NCI-H460 (cell line): ENCODE results near the gene ETV1. TPM values are rescaled to one million over a fixed set of nuclear protein-coding genes. Genes with fewer than 3 reads are reported as not detected.
A peak's percentile ranks its signal among the peaks of the same experiment; 100 is the strongest.

Experiments
- DNase-seq: peaks from one replicate; pipeline ENCODE4 v3.0.0-alpha.2; 2016; ENCODE audit warnings: low read depth; ENCODE audit errors: extremely low read depth
- polyA plus RNA-seq: library from polyadenylated mRNA; depleted of rRNA; stranded (reverse); fragments of >200 nt; gene quantifications from 2 replicates; pipeline ENCODE4 v1.2.3, GENCODE V29; 2014; cell fraction: nucleus; rRNA removed
- total RNA-seq: library from RNA; depleted of rRNA; stranded (reverse); fragments of >200 nt; shearing (Covaris generic); gene quantifications from 2 replicates; pipeline ENCODE4 v1.2.3, GENCODE V29; 2014; rRNA removed

The ETV1 gene
- 68.8 and 81.6 TPM in 2 replicates for total RNA-seq
- polyA plus RNA-seq, result 17.4 and 33.0 TPM in 2 replicates

DNA sequence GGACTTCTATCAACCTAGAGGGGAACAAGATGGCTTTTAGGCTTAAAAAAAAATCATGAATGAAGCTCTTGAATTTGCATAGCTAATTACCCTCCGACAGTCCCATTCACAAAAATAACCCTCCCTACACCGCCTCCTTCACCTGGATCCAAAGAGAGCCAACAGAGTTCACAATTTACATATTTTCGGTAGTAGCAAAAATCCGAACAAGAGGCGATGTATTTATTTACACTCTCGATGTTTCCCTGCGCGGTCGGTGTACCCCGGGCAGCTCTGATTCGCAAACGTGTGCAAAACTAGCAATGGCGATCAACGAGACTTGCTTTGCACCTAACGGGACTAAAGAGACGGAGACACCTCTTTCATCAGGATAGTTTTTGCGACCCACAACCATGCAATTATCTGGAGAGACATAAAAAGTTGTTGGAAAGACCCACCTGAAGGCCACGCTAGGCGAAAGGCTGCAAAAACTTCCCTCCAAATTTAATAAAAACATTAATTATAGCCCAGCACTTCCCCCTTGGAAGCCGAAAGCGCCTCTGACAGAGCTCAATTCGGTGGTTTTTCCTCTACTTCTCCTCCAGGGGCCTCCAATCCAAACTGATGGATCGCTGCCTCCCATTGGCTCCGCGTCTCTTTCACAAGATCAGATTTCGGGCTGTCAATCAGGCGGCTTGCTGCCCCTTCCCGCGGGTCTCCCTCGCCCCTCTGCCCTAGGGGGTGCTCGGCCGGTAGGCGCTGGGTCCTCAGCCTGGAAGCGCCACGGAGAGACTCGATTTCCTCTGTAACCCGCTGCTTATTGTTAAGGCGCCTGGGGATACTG, at the start of gene ETV1:
Gene ETV1 (minus strand): TSS at position 541 of the 823 bp plus-strand sequence. CDS start 614 bp downstream, outside the sequence.
- DNase-seq, result peak; percentile 83

DNA sequence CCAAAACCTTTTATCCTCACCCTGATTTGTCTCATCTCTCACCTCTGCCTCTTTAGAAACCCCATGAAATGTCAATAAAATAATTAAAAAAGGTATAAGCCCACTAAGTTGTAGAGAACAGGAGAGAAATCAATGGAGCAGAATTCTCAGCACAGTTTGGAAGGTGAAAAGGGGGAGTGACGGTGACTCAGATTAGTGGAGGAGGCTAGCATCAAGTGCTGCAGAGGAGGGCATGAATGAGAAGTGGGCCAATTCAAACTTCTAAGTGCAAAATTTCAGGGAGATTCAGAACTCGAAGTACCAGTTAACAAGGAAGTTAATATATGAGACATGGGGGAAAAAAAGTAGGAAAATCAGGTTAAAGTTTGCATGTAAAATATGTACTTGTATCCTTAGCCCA, 34.9 kb upstream of the ETV1 start:
- DNase-seq, result no peak

DNA sequence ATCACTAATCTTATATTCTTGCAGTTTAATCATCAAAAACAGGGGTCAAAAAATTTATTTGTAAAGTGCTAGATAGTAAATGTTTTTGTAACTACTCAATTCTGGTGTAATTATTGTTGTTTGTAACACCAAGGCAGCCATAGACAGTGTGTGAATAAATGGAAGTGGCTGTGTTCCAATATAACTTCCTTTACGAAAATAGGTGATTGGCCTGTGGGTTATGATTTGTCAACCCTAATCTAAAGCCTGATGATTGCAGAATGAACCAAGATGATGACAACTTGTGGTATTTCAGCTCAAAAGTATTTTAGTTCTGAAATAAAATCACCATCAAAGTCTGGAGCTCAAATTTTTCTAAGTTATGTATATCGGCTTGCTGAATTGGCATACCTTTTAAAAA, 34.4 kb upstream of the ETV1 start:
- no peak for DNase-seq

DNA sequence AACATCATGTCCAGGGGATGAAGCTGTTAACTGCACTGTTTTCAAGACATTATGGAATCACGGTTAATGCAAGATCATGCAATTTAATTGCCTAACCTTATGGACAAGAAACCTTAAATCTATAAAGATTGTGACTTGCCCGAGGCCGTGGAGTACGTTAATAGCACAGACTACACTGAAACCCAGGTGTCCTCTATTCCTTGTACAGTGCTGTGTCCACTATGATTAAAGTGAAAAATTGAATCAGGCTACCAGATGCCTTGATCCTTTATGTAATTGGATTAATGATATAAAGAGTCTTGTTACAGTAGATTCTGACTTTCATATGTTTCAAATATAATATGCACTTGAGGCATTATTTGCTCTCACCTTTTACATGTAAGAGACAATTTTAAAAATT, 33.9 kb upstream of the ETV1 start:
- no peak for DNase-seq

DNA sequence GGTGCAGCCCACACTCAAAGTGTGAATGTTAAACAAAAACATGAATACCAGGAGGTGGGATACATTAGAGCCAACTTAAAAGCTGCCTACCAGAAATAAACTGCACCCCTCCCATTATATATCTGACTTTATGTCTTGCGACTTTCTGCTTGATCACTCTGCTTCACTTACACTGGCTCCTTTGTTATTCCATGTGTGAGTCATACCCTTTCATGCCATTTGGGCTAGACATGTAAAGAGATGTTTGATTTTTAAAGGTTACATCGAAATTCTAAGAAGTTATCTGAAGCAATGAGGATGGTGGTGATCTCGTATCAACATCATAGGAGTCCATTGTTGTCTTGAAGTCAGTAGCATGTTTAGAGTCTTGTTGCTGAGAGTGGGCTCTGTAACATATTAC, 31.6 kb upstream of the ETV1 start:
- DNase-seq, result peak; percentile 82

DNA sequence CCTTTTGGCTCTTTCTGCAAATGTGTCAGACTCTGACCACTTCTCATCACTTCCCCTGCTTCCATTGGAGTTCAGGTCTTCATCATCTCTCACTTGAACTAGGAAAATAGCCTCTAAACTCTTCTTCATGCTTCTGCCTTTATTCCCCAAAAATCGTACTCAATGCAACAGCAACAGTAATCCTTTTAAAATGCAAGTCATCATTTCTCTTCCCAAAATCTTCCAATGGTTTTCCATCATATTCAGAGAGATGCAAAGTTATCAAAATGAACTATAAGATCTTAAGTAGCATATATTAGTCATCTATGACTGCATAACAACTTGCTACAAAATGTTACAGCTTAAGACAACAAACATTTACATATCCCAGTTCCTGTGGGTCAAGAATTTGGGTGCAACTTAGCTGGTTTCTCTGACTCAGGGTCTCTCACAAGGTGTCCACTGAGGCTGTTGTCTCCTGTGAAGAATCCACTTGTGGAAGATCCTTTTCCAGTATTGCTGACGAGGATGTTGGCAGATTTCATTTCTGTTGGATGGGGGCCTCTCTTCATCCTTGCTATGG, 31.0 kb upstream of the ETV1 start:
- DNase-seq, result peak; percentile 68

DNA sequence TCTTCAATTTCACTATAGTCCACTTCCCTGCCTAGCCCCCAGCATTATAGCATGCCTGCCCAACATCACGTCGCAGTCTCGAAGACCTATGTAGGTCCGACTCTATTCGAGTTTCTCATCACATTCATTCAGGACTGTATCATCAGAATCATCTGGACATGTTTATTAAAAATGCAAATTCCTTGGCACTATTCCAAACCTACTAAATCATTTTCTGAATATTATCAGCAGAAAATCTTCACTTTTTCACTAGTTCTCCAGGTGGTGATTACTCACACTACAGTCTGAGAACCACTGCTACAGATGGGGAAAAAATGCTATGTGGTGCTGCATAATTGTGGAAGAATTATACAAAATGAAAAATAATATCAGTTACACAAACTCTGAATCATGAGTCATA, 29.3 kb upstream of the ETV1 start:
- DNase-seq, result no peak

DNA sequence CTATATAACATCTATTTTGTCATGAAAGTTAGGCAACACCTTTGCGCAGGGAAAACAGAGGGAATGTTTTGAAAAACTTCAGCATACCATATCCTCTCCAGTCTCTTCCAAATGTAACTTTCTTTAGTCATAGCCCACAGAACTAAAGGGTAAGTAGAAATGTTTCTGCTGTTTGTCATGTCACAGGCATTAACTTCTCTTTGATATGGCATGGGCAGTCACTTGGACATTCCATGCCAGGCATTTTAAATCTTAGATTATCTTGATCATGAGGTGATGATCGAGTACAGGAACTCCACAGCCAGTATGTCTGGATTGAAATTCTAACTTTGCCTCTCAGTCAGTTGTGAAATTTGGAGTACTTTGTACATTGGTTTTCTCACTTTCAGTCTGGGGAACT, 27.5 kb upstream of the ETV1 start:
- DNase-seq, result no peak

DNA sequence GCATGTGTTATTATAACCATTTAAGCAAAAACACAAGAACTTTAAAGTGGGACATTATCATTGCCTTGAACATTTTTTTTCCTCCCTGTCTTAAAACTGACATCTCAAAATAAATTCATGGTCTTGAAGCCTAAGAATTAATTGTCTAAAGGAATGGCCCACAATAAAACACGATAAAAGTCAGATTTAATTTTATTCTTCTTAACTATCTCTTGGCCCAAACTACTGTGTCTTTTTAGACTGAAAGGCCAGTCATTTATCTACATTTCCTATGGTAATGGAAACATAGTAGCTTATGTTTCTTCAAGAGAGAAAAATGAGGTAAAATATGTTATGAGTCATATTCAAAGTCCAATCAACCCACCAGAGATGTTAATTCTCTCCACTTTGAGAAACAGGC, 24.4 kb upstream of the ETV1 start:
- no peak for DNase-seq

DNA sequence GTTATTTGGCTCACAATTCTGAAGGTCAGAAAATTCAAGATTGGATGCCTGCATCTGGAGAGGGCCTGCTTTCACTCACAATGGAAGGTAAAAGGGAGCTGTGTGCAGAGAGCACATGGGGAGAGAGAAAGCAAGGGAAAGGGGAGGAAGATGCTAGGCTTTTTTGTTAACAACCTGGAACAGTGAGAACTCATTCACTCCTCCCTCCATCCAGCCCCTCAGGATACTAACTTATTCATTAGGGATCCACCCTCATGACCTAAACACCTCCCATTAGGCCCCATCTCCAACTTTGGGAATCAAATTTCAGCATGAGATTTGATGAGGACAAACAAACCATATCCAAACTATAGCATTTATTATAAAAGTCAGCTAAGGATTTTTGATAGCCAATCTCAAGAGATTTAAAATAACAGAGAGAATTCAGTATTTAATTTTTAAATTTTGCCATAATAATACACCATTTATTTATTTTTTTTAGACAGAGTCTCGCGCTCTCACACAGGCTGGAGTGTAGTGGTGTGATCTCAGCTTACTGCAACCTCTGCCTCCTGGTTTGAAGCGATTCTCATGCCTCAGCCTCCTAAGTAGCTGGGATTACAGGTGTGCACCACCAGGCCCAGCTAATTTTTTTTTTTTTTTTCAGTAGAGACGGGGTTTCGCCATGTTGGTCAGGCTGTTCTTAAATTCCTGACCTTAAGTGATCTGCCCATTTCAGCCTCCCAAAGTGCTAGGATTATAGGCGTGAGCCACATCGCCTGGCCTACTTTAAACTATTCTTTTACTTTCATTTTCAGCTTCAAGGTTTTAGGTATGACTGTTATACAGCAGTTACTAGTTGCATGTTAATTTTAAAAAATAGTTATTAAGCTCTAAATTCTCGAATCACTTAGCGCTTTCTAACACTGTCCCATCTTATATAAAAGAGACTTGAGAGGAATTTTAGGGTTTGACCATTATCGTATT, 20.3 kb upstream of the ETV1 start:
- no peak for DNase-seq

DNA sequence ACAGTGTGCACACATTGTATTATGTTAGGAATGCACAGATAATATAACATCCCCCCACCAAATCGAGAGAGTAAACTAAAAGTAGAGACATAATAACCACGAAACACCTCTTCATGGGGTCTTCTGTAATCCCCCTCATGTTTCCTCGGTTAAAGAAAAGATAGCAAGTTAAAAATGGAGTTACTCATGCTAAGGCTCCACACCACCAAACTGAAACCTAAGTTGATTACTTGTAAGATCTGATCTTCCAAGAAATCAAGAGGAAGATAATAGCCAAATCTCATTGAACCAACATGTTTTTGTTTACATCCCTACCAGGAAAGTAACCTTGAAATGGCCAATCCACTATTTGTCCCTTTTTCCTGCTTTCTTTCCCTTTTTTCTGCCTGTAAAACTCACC, 11.7 kb upstream of the ETV1 start:
- DNase-seq, result no peak

DNA sequence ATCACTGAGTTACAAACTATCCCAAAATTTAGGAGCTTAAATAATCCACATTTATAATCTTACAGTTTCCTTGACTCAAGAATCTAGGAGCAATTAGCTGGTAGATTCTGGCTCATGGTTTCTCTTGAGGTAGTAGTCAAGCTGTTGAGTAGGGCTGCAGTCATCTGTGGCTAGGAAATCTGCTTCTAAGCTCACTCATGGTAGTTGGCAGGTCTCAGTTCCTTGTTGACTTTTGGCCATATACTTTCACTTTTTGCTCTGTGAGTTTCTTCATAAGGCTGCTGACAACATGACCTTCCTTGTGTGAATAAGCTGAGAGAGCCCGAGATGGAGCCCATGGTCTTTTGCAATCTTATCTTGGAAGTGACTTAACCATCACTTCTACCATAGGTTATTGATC, 10.8 kb upstream of the ETV1 start:
- DNase-seq, result no peak

DNA sequence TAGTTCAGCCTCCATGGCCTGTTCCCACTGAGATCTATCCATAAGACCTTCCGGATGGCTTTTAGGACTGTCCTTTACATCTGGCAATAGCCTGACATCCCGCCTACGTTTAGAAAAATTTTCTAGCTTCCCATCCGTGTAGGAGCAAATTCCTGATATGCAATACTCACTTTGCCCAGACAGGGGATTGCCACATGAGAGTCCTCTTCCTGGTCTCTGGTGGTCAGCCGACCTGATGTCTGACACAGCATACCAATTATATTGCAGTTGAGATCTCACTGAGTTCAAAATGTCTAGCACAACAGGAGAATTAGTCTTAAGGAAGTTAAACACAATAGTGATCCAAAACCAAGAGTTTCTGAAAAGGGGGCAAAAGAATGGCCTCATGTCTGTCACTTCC, 9.4 kb upstream of the ETV1 start:
- DNase-seq, result no peak

DNA sequence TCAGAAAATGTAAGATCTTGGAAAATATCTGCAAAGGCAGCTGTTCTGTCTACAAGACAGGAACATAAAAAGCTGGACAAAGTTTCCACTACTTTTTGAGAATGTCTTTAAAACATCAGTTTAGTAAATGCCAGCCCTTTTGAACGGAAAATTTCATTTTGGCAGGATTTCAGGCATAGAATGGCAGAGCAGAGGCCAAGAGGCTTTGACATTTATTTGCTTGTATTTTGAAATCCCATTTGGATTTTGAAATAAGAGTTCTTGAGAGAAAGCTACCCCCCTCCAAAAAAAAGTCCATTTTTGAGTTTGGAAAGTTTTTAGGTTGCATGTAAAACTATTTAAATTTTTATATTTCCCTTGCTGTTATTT, 3.1 kb upstream of the ETV1 start:
- no peak for DNase-seq

DNA sequence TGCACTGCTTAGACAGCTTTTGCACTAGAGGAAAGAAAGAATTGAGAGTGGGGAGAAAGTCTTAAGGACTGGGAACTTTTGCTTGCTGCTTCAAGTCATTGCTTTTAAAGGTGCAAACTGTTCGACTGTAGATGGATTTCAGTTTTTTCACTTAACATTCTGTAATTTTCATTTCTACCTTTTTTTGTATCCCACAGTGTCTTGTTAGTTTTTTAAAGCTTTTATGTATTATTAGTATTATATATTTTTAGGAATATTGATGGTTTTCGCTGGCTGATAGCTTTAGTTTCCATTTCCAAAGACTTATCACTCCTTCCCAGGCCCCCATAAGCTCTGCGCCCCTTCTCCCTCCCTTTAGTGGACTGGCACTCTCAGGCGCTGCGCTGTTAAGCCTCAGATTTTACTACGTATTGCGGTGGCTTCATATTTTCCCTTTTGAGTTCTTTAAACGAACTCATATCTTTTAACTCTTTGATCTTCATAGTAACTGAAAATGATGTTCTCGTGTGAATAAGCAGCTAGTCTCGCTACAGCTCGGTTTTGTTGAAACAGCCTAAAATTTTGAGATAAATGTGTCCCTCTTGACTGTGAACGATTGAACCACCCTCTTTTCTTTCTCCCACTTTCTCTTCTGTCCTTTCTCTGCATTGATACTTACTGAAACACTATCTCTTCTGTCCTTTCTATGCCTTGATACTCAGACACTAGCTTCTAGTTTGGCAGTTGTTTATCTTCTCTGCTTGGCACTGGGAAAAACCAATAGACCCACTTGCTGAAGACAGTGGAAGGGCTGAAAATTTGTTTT, 2.5 kb upstream of the ETV1 start:
- DNase-seq, result no peak

DNA sequence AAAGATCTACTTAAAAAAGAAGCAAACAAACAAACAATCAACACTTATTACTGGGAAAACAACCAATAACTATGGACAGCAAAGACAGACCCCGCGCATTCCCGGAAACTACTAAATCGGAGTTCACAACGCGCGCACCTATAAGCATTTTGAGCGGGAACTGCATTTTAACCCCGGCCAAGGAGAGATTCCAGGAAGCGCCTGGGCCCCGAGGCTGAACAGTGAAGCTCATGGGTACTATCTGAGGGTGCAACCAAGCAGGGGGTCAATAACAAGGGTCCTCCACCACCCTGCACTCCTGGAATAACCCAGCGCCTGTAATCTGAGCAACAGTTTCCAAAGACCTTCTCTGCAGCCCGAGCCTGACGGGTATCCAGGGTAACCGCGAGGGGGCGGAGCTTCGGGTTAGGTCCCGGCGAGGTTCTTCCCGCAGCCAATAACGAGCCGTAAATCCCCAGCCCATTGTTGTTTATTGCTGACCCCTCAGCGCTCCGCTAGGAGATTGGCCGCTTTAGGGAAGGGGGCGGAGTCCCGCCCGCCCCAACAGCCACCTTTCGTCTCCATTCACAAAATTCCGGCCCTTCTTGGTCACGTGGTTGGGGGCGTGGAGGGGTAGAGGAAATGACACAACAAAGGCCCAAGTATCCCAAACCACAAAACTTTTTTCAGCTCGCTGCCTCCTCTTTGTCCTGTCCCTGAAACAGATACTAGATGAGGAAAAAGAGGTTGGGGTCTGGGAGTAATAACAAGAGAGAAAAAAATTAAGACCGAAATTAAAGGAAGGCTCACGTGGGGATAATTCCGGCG, 1.7 kb upstream of the ETV1 start:
- peak; percentile 97 for DNase-seq

DNA sequence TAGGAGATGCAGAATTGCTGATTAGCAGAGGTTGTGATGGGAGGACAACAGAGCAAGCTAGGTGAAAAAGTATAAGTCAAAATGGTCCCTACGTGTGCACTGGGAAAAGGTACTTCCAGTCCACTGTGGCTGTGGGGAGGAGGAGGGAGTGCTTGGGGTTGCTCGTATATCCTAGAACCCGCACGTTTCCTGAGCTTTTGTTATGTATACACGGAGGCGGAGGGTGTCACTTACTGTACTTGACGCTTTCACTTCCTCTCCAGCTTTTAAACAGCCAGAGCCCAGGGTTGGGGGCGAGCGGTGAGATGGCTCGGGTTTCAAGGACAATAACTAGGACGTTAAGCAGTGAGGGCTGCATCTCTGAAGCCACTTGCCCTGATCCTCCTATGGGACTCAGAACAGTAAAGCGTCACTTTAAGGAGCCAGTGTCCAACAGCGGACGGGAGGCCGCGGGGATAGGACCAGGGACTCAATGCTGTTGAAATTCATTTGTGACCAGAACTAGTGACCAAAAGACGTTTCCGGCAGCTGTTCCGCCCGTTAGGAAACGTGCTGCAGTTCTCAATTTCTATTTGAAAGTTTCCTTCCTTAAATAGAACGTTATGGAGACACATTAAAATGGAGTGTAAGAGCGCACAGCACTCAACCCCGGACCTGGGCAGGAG, 985 bp upstream of the ETV1 start:
- peak; percentile 56 for DNase-seq

DNA sequence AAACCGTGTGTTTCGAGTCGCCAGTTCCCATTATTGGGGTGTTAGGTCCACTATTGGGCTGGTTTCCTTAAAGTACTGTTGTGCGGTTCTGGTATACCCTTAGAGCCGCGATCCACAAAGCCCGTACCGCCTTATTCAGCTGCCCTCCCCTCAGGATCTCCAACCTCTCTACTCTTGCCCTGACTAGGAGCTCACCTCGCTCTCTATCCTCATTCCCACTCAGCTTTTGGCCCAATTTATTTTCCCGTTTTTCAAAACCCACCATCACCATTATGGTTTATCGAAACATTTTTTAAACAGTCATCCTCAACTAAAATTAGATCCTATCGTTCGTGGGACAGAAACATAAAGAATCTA, 461 bp upstream of the ETV1 start:
- DNase-seq, result no peak

DNA sequence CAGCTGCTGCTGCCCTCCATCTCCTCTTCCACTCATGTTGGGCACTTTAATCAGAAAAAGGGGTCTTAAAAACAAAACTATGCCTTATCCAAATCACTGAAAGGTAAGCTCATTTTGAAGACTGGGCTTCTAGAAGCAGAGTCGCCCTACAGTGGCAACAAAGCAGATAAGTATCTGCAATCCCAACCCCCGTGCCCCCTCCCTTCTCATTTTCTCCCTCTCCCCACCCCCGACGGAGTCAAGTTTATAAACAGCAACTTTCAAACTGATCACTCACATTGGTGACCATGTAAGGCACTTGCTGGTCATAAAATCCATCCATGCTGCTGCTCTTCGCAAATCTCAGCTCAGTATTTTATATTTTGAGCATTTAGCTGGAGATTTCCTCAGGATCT, 738 bp downstream of the ETV1 start:
- DNase-seq, result peak; percentile 83
